Neutrophil (primary cell): ENCODE data around the gene ACAT1.

Experiments
- H3K27ac ChIP-seq: fragments of 200-600 bp; sonication (generic); 2 replicates; pipeline ENCODE4 v1.5.1; 2016; ENCODE audit warnings: mild to moderate bottlenecking, moderate library complexity
- H3K27me3 ChIP-seq: fragments of 200-600 bp; sonication (generic); 2 replicates; pipeline ENCODE4 v1.6.0; 2016; ENCODE audit warnings: mild to moderate bottlenecking
- H3K36me3 ChIP-seq: fragments of 200-600 bp; sonication (generic); 2 replicates; pipeline ENCODE4 v1.5.1; 2017
- H3K4me1 ChIP-seq, 2 experiments: fragments of 200-600 bp in 1 of 2; sonication (generic) in 1 of 2; 1 replicate in 1 of 2; 2 replicates in 1 of 2; pipeline versions ENCODE4 v1.5.1 to v1.6.1; 2013 to 2016; ENCODE audit warnings: low read depth in 1 of 2, low read length in 1 of 2, mild to moderate bottlenecking in 1 of 2, moderate library complexity in 1 of 2; ENCODE audit not compliant: control insufficient read depth in 1 of 2, insufficient read depth in 1 of 2
- H3K4me3 ChIP-seq, 2 experiments: fragments of 200-600 bp in 1 of 2; sonication (generic) in 1 of 2; 1 replicate in 1 of 2; 2 replicates in 1 of 2; pipeline ENCODE4 v1.5.1; 2013 to 2016; ENCODE audit warnings: low read depth in 1 of 2, low read length in 1 of 2, mild to moderate bottlenecking in 1 of 2, moderate library complexity in 1 of 2
- H3K9me3 ChIP-seq: fragments of 200-600 bp; sonication (generic); 2 replicates; pipeline ENCODE4 v1.5.1; 2016
- CTCF ChIP-seq: fragments of 200-600 bp; sonication (generic); IDR thresholded peaks from 2 replicates; pipeline ENCODE4 v1.5.1; 2016; ENCODE audit warnings: antibody characterized with exemption

Gene ACAT1

GRCh38 chr11:108177570-108177969 lies 56.2 kb downstream of the ACAT1 start:
- Histone ChIP-seq H3K9me3 (no peaks in the 10 kb centered on the region), H3K4me1 (no peaks in the 10 kb centered on the region), H3K27ac (no peak overlapping the region), H3K27me3 (no peaks in the 10 kb centered on the region), H3K36me3 (peaks cover 90% of the 10 kb centered on the region), H3K4me3 (no peak overlapping the region)
- no peak for TF ChIP-seq CTCF

- no peaks in the 10 kb centered on the region for H3K9me3 ChIP-seq
- no peak overlapping the region for H3K27ac ChIP-seq
- TF ChIP-seq CTCF = no peak
- H3K4me3 ChIP-seq = no peak overlapping the region
- peaks cover 54% of the 10 kb centered on the region for H3K36me3 ChIP-seq
- peaks cover under 1 to 4% of the 10 kb centered on the region in 2 experiments for H3K4me1 ChIP-seq
- H3K27me3 ChIP-seq = no peaks in the 10 kb centered on the region
Measured at GRCh38 chr11:108193725-108194124, 72.4 kb downstream of the ACAT1 start.

- Histone ChIP-seq H3K4me1 (peaks cover 28 to 33% of the 10 kb centered on the region in 2 experiments), H3K9me3 (no peaks in the 10 kb centered on the region), H3K27ac (no peak overlapping the region), H3K4me3 (no peak overlapping the region), H3K36me3 (peaks cover 36% of the 10 kb centered on the region), H3K27me3 (no peaks in the 10 kb centered on the region)
- TF ChIP-seq CTCF = no peak
Measured at GRCh38 chr11:108196901-108197300, 75.5 kb downstream of the ACAT1 start.
